Measurements from ENCODE around the gene GSK3B.

Gene GSK3B

GRCh38 chr3:119835556-119835955, 258.7 kb downstream of the GSK3B start:
- no peak for TF ChIP-seq ZFP3 (CRISPR knock-in tag; IDR thresholded peaks at IDR 0.05)
- no peak for TF ChIP-seq ZFP30 (CRISPR knock-in tag; IDR thresholded peaks at IDR 0.05)
- TF ChIP-seq ZNF565 (CRISPR knock-in tag; conservative IDR thresholded peaks at IDR 0.05; ENCODE audit: low read depth), result no peak
- no peak for TF ChIP-seq SNAI2 (CRISPR knock-in tag; IDR thresholded peaks at IDR 0.05)
- no peak for TF ChIP-seq CREB5 (CRISPR knock-in tag; IDR thresholded peaks at IDR 0.05; ENCODE audit: low read depth)
- TF ChIP-seq ZC3H10 (CRISPR knock-in tag; IDR thresholded peaks at IDR 0.05), result no peak
- TF ChIP-seq ISL1 (CRISPR knock-in tag; IDR thresholded peaks at IDR 0.05), result no peak
- TF ChIP-seq BACH2 (CRISPR knock-in tag; IDR thresholded peaks at IDR 0.05; ENCODE audit: borderline replicate concordance), result no peak
- ATAC-seq, result no peak

- ATAC-seq, result no peak
- no peak for TF ChIP-seq ZFP3 (CRISPR knock-in tag; IDR thresholded peaks at IDR 0.05)
- no peak for TF ChIP-seq ZNF8 (CRISPR knock-in tag; IDR thresholded peaks at IDR 0.05)
- no peak for TF ChIP-seq POU6F1 (CRISPR knock-in tag; IDR thresholded peaks at IDR 0.05; ENCODE audit: borderline replicate concordance, low read depth)
- TF ChIP-seq TSHZ2 (CRISPR knock-in tag; IDR thresholded peaks at IDR 0.05), result no peak
- TF ChIP-seq ESRRG (CRISPR knock-in tag; IDR thresholded peaks at IDR 0.05), result no peak
- TF ChIP-seq CSRNP3 (CRISPR knock-in tag; IDR thresholded peaks at IDR 0.05), result no peak
- TF ChIP-seq CREB5 (CRISPR knock-in tag; IDR thresholded peaks at IDR 0.05; ENCODE audit: low read depth), result no peak
- no peak for TF ChIP-seq PPARA (CRISPR knock-in tag; IDR thresholded peaks at IDR 0.05; ENCODE audit: borderline replicate concordance)
- TF ChIP-seq RARB (CRISPR knock-in tag; IDR thresholded peaks at IDR 0.05), result no peak
These were observed 259.4 kb downstream of the GSK3B start for GRCh38 chr3:119834754-119835370.

GRCh38 chr3:119831941-119832371, 262.3 kb downstream of the GSK3B start:
- TF ChIP-seq TSHZ2 (CRISPR knock-in tag; IDR thresholded peaks at IDR 0.05) (no peak), ZNF70 (CRISPR knock-in tag; IDR thresholded peaks at IDR 0.05) (no peak), OSR1 (CRISPR knock-in tag; IDR thresholded peaks at IDR 0.05) (no peak), BACH2 (CRISPR knock-in tag; IDR thresholded peaks at IDR 0.05; ENCODE audit: borderline replicate concordance) (no peak), ZC3H10 (CRISPR knock-in tag; IDR thresholded peaks at IDR 0.05) (no peak), ARNTL (CRISPR knock-in tag; IDR thresholded peaks at IDR 0.05; ENCODE audit: borderline replicate concordance, low read depth) (no peak), ZFP30 (CRISPR knock-in tag; IDR thresholded peaks at IDR 0.05) (no peak), CREB5 (CRISPR knock-in tag; IDR thresholded peaks at IDR 0.05; ENCODE audit: low read depth) (no peak), ESRRG (CRISPR knock-in tag; IDR thresholded peaks at IDR 0.05) (no peak), ISL1 (CRISPR knock-in tag; IDR thresholded peaks at IDR 0.05) (no peak)
- peak; percentile 65 for ATAC-seq
